CD4-positive, alpha-beta T cell (primary cell): ENCODE data around the gene RNF7. TPM values are rescaled to one million over a fixed set of nuclear protein-coding genes. Genes with fewer than 3 reads are reported as not detected.

Experiments
- ATAC-seq: fragments of 200-7000 bp; cut with Tn5 transposase; one replicate; pipeline ENCODE4 v1.10.0; 2022; ENCODE audit warnings: mild to moderate bottlenecking; ENCODE audit not compliant: poor library complexity
- CTCF ChIA-PET: fragments of 350-600 bp; sonication (Branson Sonifier 250); formaldehyde crosslinking; loops from one replicate; lab custom pipeline; 2021; ENCODE audit warnings: antibody characterized with exemption, inconsistent platforms; lab: Charles Lee
- POLR2A ChIA-PET: fragments of 350-600 bp; sonication (Branson Sonifier 250); formaldehyde crosslinking; loops from one replicate; lab custom pipeline; 2021; ENCODE audit warnings: antibody characterized with exemption, inconsistent platforms; lab: Charles Lee
- DNase-seq, 14 experiments: peaks; one replicate each; pipeline ENCODE4 v3.0.0-alpha.2; 2013 to 2020; ENCODE audit warnings: mixed read lengths in 2 of 14
- H3K27ac ChIP-seq, 2 donors: one replicate each; pipeline versions ENCODE4 v1.5.1 to v1.7.0; 2013; ENCODE audit warnings: low read length in 2 of 2, low read depth in 1 of 2, mild to moderate bottlenecking in 1 of 2
- H3K27me3 ChIP-seq, 2 experiments: 1 replicate in 1 of 2; 2 replicates in 1 of 2; pipeline versions ENCODE4 v1.6.1 to v1.7.0; 2013; ENCODE audit warnings: low read length in 2 of 2, control low read depth in 1 of 2, mild to moderate bottlenecking in 1 of 2, moderate library complexity in 1 of 2; ENCODE audit not compliant: insufficient read depth in 2 of 2, control insufficient read depth in 1 of 2
- H3K36me3 ChIP-seq: one replicate; pipeline ENCODE4 v1.6.1; 2013; ENCODE audit warnings: low read length, control low read depth; ENCODE audit not compliant: insufficient read depth
- H3K4me1 ChIP-seq: one replicate; pipeline ENCODE4 v1.6.1; 2013; ENCODE audit warnings: low read length, control low read depth; ENCODE audit not compliant: insufficient read depth
- H3K4me3 ChIP-seq: one replicate; pipeline ENCODE4 v1.5.1; 2013; ENCODE audit warnings: mild to moderate bottlenecking, low read length, moderate library complexity
- H3K9me3 ChIP-seq, 2 experiments: 1 replicate in 1 of 2; 2 replicates in 1 of 2; pipeline versions ENCODE4 v1.6.1 to v1.7.0; 2013; ENCODE audit warnings: low read length in 2 of 2, mild to moderate bottlenecking in 2 of 2, control low read depth in 1 of 2, moderate library complexity in 1 of 2; ENCODE audit not compliant: control insufficient read depth in 1 of 2, insufficient read depth in 1 of 2
- H3K27ac Mint-ChIP-seq: one replicate; pipeline ENCODE4 v1.8.0; 2020; ENCODE audit warnings: mixed read lengths
- H3K27me3 Mint-ChIP-seq: one replicate; pipeline ENCODE4 v1.8.0; 2021; ENCODE audit warnings: mixed read lengths
- H3K36me3 Mint-ChIP-seq: one replicate; pipeline ENCODE4 v1.8.0; 2021; ENCODE audit warnings: low read depth, mixed read lengths
- H3K4me1 Mint-ChIP-seq: one replicate; pipeline ENCODE4 v1.8.0; 2021; ENCODE audit warnings: low read depth, mixed read lengths
- H3K4me3 Mint-ChIP-seq: one replicate; pipeline ENCODE4 v1.8.0; 2020; ENCODE audit warnings: mild to moderate bottlenecking, mixed read lengths
- H3K9me3 Mint-ChIP-seq: one replicate; pipeline ENCODE4 v1.8.0; 2020; ENCODE audit warnings: mixed read lengths
- CTCF ChIP-seq: fragments of 200-600 bp; IDR thresholded peaks from one replicate; pipeline ENCODE4 v1.8.0; 2022; ENCODE audit warnings: antibody characterized with exemption, mild to moderate bottlenecking
- intact Hi-C, 2 experiments: fragments of 100-400 bp; cut with DNase I in 1 of 2; cut with micrococcal nuclease in 1 of 2; formaldehyde crosslinking; loops; one replicate each; pipeline versions ENCODE4 v1.15.1 to v1.9.0; 2023 to 2025; cut with DNase I, micrococcal nuclease
- total RNA-seq, 174 experiments: library from RNA in 2 of 174; stranded (reverse) in 2 of 174; gene quantifications; one replicate each; pipeline ENCODE4 v1.2.3 and lab custom pipeline; 2021 to 2026

Gene RNF7
- total RNA-seq, 2 experiments from 2014 or later, result 60.7 to 65.7 TPM

GRCh38 chr3:141708367-141708766, 29.7 kb upstream of the RNF7 start:
- no peak for TF ChIP-seq CTCF
- POLR2A ChIA-PET, result no interaction called here
- H3K4me3 Mint-ChIP-seq, result no peak overlapping the region
- intact Hi-C loops, result no loop called here
- no peaks in the 10 kb centered on the region for H3K36me3 ChIP-seq
- no peaks in the 10 kb centered on the region for H3K36me3 Mint-ChIP-seq
- DNase-seq (no peak), ATAC-seq (no peak)
- H3K9me3 Mint-ChIP-seq, result no peaks in the 10 kb centered on the region
- H3K27ac Mint-ChIP-seq, result no peak overlapping the region
- no peaks in the 10 kb centered on the region for H3K4me1 ChIP-seq
- no peak overlapping the region for H3K4me3 ChIP-seq
- H3K27me3 ChIP-seq, result no peaks in the 10 kb centered on the region
- H3K27ac ChIP-seq, result no peak overlapping the region
- CTCF ChIA-PET, result no interaction called here
- no peaks in the 10 kb centered on the region for H3K9me3 ChIP-seq
- no peaks in the 10 kb centered on the region for H3K27me3 Mint-ChIP-seq
- no peaks in the 10 kb centered on the region for H3K4me1 Mint-ChIP-seq

DNA sequence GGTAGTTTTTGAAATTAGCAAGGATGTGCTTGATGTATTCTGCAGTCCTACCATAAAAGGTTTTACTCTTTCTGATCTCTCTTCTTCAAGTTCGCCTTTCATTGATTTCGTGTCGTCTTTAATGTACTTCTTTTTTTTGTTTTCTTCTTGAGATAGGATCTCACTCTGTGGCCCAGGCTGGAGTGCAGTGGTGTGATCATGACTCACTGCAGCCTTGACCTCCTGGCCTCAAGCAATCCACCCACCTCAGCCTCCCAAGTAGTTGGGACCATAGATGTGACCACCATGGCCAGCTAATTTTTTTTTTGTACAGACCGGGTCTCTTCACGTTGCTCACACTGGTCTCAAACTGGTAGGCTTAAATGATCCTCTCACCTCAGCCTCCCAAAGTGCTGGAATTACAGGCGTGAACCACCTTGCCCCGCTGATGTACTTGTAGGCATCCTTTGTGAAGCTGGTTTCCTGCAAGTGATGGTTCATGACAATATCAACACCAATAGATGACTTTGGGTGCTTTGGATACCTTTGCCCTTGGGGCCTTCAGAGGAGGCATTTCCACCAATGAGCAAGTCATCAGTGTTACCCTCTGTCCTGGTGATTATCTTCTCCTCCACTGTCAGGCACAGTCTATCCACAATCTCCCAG, 28.9 kb upstream of the RNF7 start:
- Mint-ChIP-seq H3K36me3 (no peaks in the 10 kb centered on the region), H3K27ac (no peak overlapping the region), H3K27me3 (no peaks in the 10 kb centered on the region), H3K4me1 (no peaks in the 10 kb centered on the region), H3K9me3 (no peaks in the 10 kb centered on the region), H3K4me3 (no peak overlapping the region)
- intact Hi-C loops, result no loop called here
- Histone ChIP-seq H3K4me3 (no peak overlapping the region), H3K9me3 (no peaks in the 10 kb centered on the region), H3K27ac (no peak overlapping the region), H3K36me3 (no peaks in the 10 kb centered on the region), H3K4me1 (no peaks in the 10 kb centered on the region), H3K27me3 (no peaks in the 10 kb centered on the region)
- ATAC-seq (no peak), DNase-seq (no peak)
- no peak for TF ChIP-seq CTCF
- CTCF ChIA-PET, result no interaction called here
- POLR2A ChIA-PET, result no interaction called here

DNA sequence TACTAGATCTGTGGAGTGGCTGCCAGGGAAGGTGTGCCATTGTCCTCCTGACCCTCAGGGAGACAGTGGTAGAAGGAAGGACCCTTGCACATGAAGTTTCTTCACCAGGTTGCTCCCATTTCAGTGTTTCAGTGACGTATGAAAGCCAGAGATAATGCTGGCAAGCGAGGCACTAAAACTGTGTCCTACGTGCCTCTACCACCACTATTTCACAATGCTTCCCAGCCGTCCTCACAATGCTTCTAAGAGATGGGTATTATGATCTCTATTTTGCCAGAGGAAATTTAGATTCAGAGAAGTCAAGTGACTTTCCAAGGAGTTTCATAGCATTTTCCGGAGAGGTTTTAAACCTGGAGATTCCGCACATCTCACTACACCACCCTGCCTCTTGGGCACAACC, 28.0 kb upstream of the RNF7 start:
- no peaks in the 10 kb centered on the region for H3K4me1 Mint-ChIP-seq
- ATAC-seq, result no peak
- no peak for DNase-seq
- TF ChIP-seq CTCF, result no peak
- H3K4me3 Mint-ChIP-seq, result no peak overlapping the region
- H3K27ac ChIP-seq, result no peak overlapping the region
- intact Hi-C loops, result no loop called here
- no peaks in the 10 kb centered on the region for H3K4me1 ChIP-seq
- CTCF ChIA-PET, result no interaction called here
- no peaks in the 10 kb centered on the region for H3K9me3 ChIP-seq
- no peak overlapping the region for H3K27ac Mint-ChIP-seq
- H3K27me3 Mint-ChIP-seq, result no peaks in the 10 kb centered on the region
- H3K36me3 ChIP-seq, result no peaks in the 10 kb centered on the region
- H3K4me3 ChIP-seq, result no peak overlapping the region
- H3K36me3 Mint-ChIP-seq, result no peaks in the 10 kb centered on the region
- POLR2A ChIA-PET, result no interaction called here
- no peaks in the 10 kb centered on the region for H3K9me3 Mint-ChIP-seq
- H3K27me3 ChIP-seq, result no peaks in the 10 kb centered on the region
